C4-2B (cell line): ENCODE results near the gene PPP1R13L.

Source experiments
- CTCF ChIP-seq: fragments of 450-650 bp; conservative IDR thresholded peaks from 2 replicates; pipeline ENCODE4 v1.5.1; 2017; ENCODE audit warnings: mild to moderate bottlenecking
- ZFX ChIP-seq: fragments of 450-650 bp; IDR thresholded peaks from 2 replicates; pipeline ENCODE4 v1.6.1; 2017

- no peak for TF ChIP-seq CTCF
- no peak for TF ChIP-seq ZFX
Observed at GRCh38 chr19:45404557-45405434, at the start of gene PPP1R13L.
